HL-60 (cell line): ENCODE measurements around the gene C2orf92.

Experiments used
- GABPA ChIP-seq: IDR thresholded peaks from 2 replicates; pipeline ENCODE4 v1.6.1; 2012; ENCODE audit warnings: low read depth
- POLR2AphosphoS5 ChIP-seq: IDR thresholded peaks from 2 replicates; pipeline ENCODE4 v1.6.1; 2012; ENCODE audit warnings: low read depth
- SPI1 ChIP-seq: IDR thresholded peaks from 2 replicates; pipeline ENCODE4 v1.6.1; 2012; ENCODE audit warnings: low read depth, mild to moderate bottlenecking, borderline replicate concordance
- TF ChIP-seq, protein P1 (sequence below): IDR thresholded peaks from 2 replicates; pipeline ENCODE4 v1.6.1; 2012; ENCODE audit warnings: low read depth; ENCODE audit not compliant: insufficient replicate concordance
- TF ChIP-seq, protein P2 (sequence below): IDR thresholded peaks from one replicate; pipeline ENCODE4 v1.5.1; 2011; ENCODE audit warnings: low read length, control low read depth, inconsistent platforms; ENCODE audit not compliant: insufficient read depth

DNA sequence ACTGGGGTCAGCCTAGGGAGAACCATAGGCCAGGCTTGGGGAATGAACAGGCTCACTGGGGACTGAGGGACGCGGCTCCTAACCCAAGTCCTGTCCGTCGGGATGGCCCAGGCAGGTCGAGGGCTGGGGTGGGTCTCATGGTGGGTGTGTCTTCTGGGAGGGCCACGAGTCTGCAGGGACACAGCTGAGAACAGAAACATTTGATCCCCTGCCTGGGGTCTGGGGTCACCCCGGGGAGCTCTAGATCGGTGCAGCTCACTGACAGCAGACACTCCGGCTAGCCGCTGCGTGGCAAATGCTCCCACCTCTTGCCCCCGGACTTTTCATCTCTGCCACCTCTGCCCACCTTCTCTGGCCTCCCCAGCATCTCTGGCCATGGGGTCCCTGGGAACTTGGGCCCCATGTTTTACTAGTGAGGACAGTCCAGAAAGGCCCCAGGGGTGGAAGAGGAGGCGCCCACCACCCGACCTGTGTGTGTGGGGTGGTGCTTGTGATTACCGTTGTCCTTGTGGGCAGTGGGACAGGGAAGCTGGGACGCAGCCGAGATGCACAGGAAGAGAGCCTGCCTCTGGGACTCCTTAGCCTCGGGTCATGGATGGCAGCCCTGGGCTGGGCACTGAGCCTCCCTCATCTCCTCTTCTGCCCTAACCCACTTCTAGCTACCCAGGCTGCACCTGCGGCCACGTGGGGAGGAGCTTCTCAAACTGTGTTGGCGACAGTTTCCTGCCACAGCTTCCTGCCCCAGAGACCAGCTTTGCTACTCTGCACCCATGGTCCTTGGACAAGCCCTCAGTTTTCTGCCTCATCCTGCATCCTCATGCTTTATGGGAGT lies 48.8 kb downstream of the C2orf92 start:
- TF ChIP-seq, protein P1, sequence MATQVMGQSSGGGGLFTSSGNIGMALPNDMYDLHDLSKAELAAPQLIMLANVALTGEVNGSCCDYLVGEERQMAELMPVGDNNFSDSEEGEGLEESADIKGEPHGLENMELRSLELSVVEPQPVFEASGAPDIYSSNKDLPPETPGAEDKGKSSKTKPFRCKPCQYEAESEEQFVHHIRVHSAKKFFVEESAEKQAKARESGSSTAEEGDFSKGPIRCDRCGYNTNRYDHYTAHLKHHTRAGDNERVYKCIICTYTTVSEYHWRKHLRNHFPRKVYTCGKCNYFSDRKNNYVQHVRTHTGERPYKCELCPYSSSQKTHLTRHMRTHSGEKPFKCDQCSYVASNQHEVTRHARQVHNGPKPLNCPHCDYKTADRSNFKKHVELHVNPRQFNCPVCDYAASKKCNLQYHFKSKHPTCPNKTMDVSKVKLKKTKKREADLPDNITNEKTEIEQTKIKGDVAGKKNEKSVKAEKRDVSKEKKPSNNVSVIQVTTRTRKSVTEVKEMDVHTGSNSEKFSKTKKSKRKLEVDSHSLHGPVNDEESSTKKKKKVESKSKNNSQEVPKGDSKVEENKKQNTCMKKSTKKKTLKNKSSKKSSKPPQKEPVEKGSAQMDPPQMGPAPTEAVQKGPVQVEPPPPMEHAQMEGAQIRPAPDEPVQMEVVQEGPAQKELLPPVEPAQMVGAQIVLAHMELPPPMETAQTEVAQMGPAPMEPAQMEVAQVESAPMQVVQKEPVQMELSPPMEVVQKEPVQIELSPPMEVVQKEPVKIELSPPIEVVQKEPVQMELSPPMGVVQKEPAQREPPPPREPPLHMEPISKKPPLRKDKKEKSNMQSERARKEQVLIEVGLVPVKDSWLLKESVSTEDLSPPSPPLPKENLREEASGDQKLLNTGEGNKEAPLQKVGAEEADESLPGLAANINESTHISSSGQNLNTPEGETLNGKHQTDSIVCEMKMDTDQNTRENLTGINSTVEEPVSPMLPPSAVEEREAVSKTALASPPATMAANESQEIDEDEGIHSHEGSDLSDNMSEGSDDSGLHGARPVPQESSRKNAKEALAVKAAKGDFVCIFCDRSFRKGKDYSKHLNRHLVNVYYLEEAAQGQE, result no peak
- TF ChIP-seq, protein P2, sequence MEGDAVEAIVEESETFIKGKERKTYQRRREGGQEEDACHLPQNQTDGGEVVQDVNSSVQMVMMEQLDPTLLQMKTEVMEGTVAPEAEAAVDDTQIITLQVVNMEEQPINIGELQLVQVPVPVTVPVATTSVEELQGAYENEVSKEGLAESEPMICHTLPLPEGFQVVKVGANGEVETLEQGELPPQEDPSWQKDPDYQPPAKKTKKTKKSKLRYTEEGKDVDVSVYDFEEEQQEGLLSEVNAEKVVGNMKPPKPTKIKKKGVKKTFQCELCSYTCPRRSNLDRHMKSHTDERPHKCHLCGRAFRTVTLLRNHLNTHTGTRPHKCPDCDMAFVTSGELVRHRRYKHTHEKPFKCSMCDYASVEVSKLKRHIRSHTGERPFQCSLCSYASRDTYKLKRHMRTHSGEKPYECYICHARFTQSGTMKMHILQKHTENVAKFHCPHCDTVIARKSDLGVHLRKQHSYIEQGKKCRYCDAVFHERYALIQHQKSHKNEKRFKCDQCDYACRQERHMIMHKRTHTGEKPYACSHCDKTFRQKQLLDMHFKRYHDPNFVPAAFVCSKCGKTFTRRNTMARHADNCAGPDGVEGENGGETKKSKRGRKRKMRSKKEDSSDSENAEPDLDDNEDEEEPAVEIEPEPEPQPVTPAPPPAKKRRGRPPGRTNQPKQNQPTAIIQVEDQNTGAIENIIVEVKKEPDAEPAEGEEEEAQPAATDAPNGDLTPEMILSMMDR, result no peak
- TF ChIP-seq GABPA (no peak), POLR2AphosphoS5 (peak; percentile 54; the same call in 1 of the 2 replicates), SPI1 (no peak)
